NOMO-1 treated with DMSO at 0.1 percent for 48 hours (cell line): Measurements from ENCODE around the gene PTPN3.
A peak's percentile ranks its signal among the peaks of the same experiment; 100 is the strongest.
"Not testable (repeated sequence)": the region's sequence is repeated elsewhere in the genome, so short reads cannot be mapped to it uniquely, and the experiment has no call there.

Experiments
- DNase-seq: peaks from one replicate; lab custom pipeline; 2025; ENCODE audit not compliant: unreplicated experiment; lab: John Stamatoyannopoulos, UW

Gene PTPN3

DNA sequence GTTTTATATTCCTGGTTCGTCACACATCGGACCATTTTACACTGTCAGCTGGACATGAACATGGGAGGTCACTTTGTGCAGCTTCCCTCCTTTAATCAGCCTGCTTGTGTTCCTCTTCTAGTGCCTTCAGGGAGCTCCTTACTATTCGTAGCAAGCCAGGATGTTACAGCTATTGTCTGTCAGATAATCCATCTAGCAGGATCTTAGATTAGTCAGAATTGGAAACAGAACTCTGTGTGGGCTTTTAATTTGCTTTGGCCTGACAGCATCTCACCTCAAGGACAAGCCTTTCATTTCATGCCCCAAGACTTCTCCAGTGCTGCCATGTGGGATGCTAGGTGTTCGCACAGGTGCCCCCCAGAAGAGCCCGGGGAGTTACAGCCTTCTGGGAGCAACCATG lies 147.1 kb downstream of the PTPN3 start:
- DNase-seq = no peak

- no peak for DNase-seq
These were observed 148.7 kb downstream of the PTPN3 start for GRCh38 chr9:109349421-109349846.

DNA sequence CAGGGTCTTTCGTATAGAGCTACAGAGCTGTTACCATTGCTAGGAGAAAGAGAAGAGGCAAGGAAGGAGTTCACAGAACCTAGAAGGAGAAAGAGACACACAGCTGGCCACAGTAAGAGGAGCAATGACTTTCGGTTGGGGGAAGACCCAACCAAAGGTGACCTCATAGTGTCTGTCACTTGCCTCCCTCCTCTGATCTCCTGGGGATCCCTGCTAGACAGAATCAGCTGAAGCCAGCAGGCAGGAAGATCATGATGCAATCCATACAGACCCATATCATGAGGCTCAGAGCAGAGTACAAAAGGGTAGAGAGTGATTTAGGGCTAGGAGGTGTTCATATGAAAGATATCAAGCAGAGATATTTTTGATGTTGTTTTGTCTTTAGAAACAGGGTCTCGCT lies 151.2 kb downstream of the PTPN3 start:
- no peak for DNase-seq

GRCh38 chr9:109344866-109345265 lies 153.2 kb downstream of the PTPN3 start:
- DNase-seq = no peak

DNA sequence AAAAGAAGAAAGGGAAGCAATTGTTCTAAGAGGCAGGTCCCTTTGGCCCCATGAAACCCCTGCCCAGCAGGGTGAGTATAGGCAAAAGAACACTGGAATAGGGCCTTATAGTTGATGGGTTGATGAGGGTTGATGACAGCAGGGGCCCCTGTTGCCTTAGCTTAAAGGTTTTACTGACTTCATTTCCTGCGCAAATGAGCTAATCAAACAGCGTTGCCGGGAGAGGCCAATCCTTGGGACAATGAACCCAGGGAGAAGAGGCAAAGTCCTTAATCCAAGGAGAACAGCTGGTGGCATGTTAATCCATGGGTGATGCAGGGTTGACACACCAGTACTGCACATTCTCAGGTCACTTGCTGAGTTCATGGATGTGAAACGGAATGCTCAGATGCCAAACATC lies 155.2 kb downstream of the PTPN3 start:
- DNase-seq = no peak

DNA sequence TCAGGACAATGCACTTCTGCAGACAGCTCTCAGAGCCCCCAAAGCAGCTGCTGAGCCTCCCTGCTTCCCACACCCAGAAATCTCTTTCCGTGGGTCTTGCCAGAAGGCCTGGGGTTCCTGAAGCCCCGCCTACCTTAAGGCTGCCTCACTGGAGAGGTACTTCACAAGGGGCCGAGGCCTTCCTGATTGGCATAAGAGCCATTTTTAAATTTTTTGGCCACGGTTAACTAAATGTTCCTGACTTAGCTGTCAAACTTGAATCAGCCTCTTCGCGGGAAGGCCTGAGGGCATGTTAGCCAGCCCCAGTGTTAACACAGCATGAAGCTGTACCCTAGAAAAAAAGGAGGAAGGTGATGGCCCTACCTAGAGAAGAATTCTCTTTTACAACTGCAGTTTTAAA lies 156.5 kb downstream of the PTPN3 start:
- no peak for DNase-seq

DNA sequence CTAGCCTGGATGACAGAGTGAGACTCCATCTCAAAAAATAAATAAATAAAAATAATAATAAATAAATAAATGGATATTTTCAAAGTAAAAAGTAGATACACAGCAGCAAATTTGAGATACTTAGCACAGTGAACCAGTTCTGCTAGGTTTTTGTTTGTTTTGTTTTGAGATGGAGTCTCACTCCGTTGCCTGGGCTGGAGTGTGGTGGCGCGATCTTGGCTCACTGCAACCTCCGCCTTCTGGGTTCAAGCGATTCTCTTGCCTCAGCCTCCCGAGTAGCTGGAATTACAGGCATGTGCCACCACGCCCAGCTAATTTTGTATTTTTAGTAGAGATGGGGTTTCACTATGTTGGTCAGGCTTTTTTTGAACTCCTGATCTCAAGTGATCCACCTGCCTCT lies 157.1 kb downstream of the PTPN3 start:
- DNase-seq = not testable (repeated sequence)

- DNase-seq = no peak
These were observed 161.7 kb downstream of the PTPN3 start for GRCh38 chr9:109336409-109336808.

DNA sequence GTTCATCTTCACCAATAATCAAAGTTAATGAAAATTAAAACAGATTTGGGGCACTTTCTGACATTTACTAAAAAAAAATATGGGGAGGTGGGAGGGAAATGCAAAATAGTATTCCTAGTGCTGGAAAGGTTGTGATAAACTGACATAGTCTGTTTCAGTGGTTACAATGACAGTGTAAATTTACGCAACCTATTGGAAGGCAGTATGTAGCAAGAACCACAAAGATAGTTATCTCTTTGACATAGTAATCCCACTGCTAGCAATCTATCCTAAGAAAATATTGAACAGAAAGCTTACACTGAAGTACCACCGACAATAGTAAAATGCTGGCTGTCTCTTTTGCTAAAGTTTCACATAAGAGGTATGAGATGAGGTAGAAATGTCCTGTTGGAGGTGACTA lies 162.2 kb downstream of the PTPN3 start:
- peak; percentile 65 for DNase-seq

GRCh38 chr9:109335121-109335520 lies 163.0 kb downstream of the PTPN3 start:
- no peak for DNase-seq

GRCh38 chr9:109331353-109331752 lies 166.8 kb downstream of the PTPN3 start:
- DNase-seq = no peak

DNA sequence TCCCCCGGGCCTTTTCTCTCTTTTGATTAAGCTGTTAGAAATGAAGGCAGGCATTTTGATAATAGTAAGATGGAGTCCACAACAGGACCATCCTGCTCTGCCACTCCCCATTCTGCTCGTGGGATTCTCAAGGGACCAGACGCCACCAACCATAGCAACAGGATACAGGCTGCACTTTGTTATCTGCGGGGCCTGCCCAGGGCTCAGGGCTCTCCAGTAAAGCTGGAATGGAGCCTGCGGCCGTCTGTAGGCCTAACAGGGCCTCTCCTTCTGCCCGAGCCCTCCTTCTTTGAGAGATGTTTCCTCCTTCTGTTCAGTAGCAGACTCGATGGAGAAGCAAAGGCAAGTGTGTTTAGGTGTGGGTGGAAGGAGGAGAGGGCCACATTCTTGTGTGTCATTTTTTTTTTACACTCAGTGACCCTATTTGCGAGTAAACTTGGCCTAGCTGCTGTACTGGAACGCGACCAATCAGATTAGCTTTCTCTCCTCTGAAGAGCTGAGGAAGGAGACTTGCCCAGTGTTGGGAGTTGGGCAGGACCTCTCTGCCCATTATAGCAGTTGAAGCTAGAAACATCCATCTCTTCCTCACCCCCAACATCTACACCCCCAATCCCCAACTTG lies 168.4 kb downstream of the PTPN3 start:
- no peak for DNase-seq

DNA sequence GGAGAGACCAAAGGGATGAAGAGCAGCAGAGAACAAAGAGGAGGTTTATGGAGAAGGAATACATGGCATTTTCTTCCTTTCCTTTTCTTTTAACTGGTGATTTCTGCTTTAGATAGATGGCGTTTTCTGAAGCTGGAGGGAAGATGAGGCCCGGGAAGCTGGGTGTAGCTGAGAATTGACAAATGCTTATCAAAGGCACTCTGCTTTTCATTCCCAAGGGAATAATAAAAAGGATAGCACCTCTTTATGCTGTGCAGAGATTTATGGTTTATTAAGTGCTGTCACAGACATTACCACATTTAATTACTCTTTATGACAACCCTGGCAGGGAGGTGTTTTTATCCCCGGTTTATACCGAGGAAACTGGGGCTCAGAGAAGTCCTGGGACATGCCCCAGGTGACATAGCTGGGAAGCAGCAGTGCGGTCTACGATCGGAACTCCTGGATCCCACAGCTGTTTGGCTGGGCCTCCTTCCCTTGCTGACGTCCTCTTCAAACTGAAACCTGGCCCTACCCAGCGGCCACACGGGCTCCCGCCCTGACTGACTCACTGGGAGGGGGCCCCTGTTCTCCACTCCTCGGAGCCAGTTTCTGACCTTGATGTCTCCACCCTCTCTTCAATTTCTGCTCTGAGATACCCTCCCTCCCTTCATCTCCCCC lies 169.0 kb downstream of the PTPN3 start:
- no peak for DNase-seq
